Stimulated activated CD4-positive, alpha-beta T cell treated with anti-CD3 and anti-CD28 coated beads, Interleukin-2, amount 100 ng/mL, for 24 hours (primary cell): Measurements from ENCODE around the gene MCM10.

Experiments used
- DNase-seq, 2 donors: peaks; one replicate each; pipeline ENCODE4 v3.0.0-alpha.2; 2020

MCM10 gene

GRCh38 chr10:13167568-13167967, 6.2 kb downstream of the MCM10 start:
- DNase-seq = no peak

DNA sequence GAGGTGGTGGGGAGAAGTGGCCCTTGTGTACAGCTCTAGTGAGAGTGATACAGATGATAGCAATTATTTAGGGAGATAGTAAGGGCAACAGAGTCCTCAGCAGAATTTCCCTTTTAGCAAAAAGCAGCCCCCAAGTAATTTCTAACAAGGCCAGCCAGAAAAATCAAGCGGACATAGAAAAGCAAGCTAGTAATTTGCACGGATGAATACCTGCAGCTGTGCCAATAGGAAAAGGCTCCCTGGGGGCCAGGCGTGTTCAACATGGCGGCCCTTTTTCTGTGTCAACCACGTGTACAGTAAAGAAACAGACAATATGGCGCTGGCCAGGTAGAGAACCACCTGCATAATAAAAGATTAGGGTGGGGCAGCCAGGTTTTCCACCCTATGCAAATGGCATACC, 7.4 kb downstream of the MCM10 start:
- DNase-seq = no peak

DNA sequence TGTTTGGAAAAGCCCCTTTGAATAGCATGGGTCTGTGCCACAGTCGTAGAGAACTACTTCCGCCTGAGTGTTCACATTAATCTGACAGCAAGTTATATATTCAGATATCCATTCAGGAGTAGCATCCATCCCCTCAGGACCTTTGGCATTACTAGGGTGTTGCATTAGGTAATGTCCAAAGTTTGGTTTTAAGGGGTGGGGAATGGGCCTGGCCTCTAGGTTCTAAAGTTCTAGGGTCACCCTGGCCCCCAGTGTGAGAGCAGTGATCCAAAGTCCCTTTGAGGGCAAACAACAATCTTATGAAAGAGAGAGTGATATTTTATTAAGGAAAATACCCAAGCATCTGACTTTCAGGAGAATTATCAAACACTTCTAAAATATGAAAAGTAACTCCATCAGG, 12.3 kb downstream of the MCM10 start:
- no peak for DNase-seq

GRCh38 chr10:13180788-13181187, 19.4 kb downstream of the MCM10 start:
- DNase-seq = peak in 1 of 2 donors; percentile 10

- no peak for DNase-seq
These were observed 21.1 kb downstream of the MCM10 start for GRCh38 chr10:13182424-13182823.

DNA sequence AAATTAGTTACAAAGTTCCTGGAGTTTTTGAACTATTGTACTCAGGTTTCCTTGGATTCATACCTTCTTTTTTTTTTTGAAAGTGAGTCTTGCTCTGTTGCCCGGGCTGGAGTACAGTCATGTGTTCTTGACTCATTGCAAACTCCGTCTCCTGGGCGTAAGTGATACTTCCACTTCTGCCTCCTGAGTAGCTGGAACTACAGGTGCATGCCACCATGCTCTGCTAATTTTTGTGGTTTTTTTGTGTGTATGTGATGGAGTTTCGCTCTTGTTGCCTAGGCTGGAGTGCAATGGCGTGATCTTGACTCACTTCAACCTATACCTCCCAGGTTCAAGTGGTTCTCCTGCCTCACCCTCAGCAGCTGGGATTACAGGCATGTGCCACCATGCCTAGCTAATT, 22.3 kb downstream of the MCM10 start:
- DNase-seq = no peak

DNA sequence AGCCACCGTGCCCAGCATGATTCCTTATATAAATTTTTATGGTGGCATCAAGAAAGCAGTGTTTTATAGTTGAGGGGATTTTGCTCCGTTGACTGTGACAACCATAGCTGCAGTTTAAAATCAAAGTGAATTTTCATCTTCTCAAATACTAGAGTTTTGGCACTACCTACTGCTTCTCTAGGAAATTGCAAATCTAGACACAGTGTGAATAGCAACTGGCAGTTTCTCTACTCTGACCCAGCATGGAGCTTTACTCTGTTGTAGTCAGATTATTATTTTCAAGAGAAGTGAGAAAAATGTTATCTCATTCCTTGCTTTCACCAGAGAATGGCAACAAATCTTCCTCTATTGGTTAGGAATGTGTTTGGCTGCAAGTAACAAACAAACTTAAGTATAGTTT, 22.9 kb downstream of the MCM10 start:
- DNase-seq = no peak

DNA sequence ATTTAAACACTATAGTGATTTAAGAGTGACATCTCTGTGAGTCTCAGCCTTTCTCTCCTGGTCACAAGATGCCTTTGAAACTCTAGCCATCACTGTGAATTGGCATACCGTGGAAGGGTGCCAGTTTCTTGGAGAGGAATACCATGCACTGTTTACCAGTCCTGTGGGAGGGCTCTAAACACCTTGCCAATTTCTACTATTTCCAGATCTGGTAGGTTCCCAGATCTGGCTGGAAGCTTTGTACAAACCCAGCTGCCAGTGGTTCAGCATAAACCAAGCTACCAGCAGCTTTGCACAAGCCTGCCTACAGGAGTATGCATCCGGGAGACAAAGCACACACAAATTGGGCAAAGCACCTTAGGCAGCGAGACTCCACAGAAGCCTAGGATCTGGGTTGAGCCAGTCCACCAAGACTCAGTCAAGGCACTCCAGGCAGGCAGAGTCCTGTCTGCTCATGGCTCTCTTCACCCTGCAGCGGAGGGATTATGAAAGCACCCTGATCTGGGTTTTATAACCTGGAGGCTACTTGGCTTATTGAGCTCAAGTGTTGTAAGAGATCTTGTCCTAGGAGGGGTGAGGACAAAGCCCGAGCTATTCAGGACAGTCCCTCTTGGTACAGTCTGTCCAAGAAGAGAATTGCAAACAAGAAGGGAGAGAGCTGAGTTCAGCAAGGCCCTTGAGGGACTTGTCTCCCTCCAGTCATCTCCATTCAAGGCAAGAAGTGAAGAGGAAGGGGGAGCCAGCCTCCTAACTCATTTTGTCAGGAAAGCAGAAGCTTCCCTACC, 23.6 kb downstream of the MCM10 start:
- DNase-seq = no peak

- no peak for DNase-seq
These were observed 25.8 kb downstream of the MCM10 start for GRCh38 chr10:13187135-13187534.

DNA sequence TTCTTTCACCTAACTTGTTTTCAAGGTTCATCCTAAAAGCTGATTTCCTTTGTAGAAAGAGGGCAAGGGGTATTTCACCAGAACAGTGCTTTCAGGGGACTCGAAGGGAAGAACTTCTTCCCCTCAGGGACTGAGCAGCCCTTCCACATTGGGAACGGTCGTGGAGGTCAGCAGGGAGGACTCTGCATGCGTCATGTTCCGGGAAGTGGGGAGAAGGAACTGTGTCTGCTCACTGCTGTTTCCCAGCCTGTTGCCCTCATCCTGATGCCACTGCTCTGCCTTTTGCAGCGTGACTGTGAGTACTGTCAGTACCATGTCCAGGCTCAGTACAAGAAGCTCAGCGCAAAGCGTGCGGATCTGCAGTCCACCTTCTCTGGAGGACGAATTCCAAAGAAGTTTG, 27.2 kb downstream of the MCM10 start:
- no peak for DNase-seq

- DNase-seq = no peak
These were observed 28.6 kb downstream of the MCM10 start for GRCh38 chr10:13189961-13190360.

DNA sequence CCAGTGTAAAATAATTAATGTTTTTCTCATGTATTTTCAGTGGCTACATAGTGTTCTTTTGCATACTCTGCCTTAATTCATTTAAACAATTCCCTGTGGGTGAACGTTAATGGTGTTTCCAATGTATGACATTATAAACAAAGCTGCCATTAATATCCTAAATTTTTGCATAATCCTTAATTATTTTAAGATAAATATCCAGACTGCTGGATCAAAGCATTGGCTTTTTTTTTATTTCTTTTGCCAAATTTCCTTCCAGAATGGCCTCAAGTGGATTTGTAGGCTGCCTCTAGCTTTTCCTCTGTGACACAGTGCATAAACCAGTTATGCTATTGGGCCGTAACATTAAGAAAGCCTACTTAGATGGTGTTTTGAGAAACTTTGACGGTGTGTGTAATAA, 29.5 kb downstream of the MCM10 start:
- no peak for DNase-seq

GRCh38 chr10:13191362-13191761, 30.0 kb downstream of the MCM10 start:
- DNase-seq = no peak

- DNase-seq = no peak
These were observed 32.3 kb downstream of the MCM10 start for GRCh38 chr10:13193637-13194036.

GRCh38 chr10:13195016-13195415, 33.7 kb downstream of the MCM10 start:
- DNase-seq = no peak

GRCh38 chr10:13201132-13201531, 39.8 kb downstream of the MCM10 start:
- DNase-seq = no peak

GRCh38 chr10:13206091-13206490, 44.7 kb downstream of the MCM10 start:
- no peak for DNase-seq

DNA sequence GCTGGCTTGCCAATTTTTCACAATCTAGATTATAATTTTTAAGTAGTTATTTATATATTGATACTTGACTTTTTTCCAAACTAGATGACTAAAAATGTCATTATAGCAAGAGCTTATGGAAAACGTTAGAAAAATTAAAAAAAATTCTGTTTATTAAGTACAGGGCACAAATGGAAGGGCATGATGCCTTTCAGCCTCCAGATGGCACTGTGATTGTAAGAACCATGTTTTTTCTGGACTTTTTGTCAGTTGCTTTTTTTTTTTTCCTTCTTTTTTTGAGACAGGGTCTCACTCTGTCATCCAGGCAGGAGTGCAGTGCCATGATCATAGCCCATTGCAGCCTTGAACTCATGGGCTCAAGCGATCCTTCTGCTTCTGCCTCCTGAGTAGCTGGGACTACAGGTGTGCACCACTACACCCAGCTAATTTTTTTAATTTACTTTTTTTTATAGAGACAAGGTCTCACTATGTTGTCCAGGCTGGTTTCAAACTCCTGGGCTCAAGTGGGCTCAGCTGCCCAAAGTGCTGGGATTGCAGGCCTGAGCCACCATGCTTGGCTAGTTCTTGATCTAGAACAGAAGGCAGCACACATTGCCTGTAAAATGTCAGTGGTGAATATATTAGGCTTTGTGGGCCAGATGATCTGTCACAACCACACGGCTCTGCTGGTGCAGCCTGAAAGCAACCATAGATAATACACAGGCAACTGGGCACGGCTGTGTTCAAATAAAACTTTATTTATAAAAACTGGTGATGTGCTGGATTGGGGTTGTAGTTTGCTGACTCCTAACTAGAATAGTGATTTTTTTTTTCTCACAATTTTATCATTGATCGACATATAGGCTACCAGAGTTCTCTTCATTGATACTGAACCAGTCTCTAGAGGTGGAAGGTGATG, 45.4 kb downstream of the MCM10 start:
- DNase-seq = no peak

DNA sequence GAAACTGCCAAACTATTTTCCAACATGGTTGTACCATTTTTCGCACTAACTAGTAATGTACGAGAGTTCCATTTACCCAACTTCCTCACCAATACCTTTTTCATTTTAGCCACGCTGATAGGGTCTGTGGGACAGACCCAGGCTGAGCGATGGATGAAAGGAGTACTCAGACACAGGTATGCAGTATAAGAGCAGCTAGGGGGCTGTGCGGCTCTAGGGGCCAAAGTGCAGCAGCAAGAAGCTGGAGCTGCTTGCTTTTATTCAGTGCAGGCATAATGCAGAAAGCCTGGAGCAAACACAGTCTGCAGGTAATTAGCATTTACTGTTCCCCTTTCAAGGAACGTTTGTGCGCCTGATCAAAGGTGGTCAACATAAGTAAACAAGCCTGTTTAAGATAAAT, 51.8 kb downstream of the MCM10 start:
- DNase-seq = no peak

GRCh38 chr10:13218878-13219277, 57.5 kb downstream of the MCM10 start:
- DNase-seq = no peak

GRCh38 chr10:13219685-13220670, 58.6 kb downstream of the MCM10 start:
- no peak for DNase-seq

- no peak for DNase-seq
These were observed 60.2 kb downstream of the MCM10 start for GRCh38 chr10:13221572-13221971.

DNA sequence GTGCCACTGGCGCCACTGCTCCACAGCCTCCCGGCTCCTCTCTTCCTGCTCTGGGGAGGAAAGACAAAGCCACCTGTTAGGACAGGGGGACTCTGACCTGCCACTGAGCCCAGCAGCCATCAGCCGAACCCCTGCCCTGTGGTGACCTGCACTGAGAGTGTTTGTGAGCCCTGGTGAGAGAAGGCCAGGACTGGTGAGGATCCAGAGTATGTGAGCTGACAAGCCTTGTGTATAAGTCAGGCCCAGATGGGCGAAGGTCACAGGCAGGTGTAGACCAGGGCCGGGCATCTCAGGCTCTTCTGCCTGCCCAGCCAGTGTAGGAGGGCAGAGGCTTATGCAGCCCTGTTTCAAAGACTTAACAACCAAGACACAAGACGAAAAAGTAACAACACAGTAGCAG, 60.8 kb downstream of the MCM10 start:
- DNase-seq = no peak
